H9 (cell line): ENCODE measurements around the gene RPS6KA1. TPM values are rescaled to one million over a fixed set of nuclear protein-coding genes. Genes with fewer than 3 reads are reported as not detected.

ENCODE experiments used
- DNase-seq: peaks from one replicate; pipeline ENCODE4 v3.0.0-alpha.2; 2017
- H2AFZ ChIP-seq: one replicate; pipeline ENCODE4 v1.6.1; 2013; ENCODE audit warnings: mild to moderate bottlenecking, low read length, control low read depth, moderate library complexity
- H2AK5ac ChIP-seq: 2 replicates; pipeline ENCODE4 v1.6.1; 2013; ENCODE audit warnings: low read length, control low read depth, mixed read lengths; ENCODE audit not compliant: insufficient read length
- H2BK120ac ChIP-seq: one replicate; pipeline ENCODE4 v1.6.1; 2013; ENCODE audit warnings: low read depth, mild to moderate bottlenecking, low read length, control low read depth, inconsistent platforms; ENCODE audit not compliant: poor library complexity, severe bottlenecking
- H2BK12ac ChIP-seq: 2 replicates; pipeline ENCODE4 v1.6.1; 2013; ENCODE audit warnings: low read length, control low read depth, mixed read lengths, low read depth; ENCODE audit not compliant: insufficient read length
- H2BK15ac ChIP-seq: 2 replicates; pipeline ENCODE4 v1.6.1; 2013; ENCODE audit warnings: low read depth, low read length, control low read depth
- H2BK20ac ChIP-seq: one replicate; pipeline ENCODE4 v1.6.1; 2013; ENCODE audit warnings: low read depth, mild to moderate bottlenecking, low read length, control low read depth, inconsistent platforms; ENCODE audit not compliant: poor library complexity, severe bottlenecking
- H2BK5ac ChIP-seq: 2 replicates; pipeline ENCODE4 v1.6.1; 2013; ENCODE audit warnings: low read length, control low read depth, mixed read lengths; ENCODE audit not compliant: insufficient read length
- H3K14ac ChIP-seq: 2 replicates; pipeline ENCODE4 v1.6.1; 2013; ENCODE audit warnings: low read length, control low read depth; ENCODE audit not compliant: insufficient read depth
- H3K18ac ChIP-seq: 2 replicates; pipeline ENCODE4 v1.6.1; 2013; ENCODE audit warnings: low read depth, mild to moderate bottlenecking, mixed read lengths, low read length, control low read depth; ENCODE audit not compliant: insufficient read length
- H3K23ac ChIP-seq: 2 replicates; pipeline ENCODE4 v1.6.1; 2013; ENCODE audit warnings: low read length, control low read depth, mixed read lengths, low read depth; ENCODE audit not compliant: insufficient read length
- H3K23me2 ChIP-seq: 2 replicates; pipeline ENCODE4 v1.6.1; 2013; ENCODE audit warnings: low read depth, mild to moderate bottlenecking, mixed read lengths, low read length, control low read depth; ENCODE audit not compliant: insufficient read length, poor library complexity, severe bottlenecking
- H3K27ac ChIP-seq: 2 replicates; pipeline ENCODE4 v1.5.1; 2013; ENCODE audit warnings: low read length, control low read depth, mixed read lengths, low read depth; ENCODE audit not compliant: insufficient read length
- H3K27me3 ChIP-seq: 2 replicates; pipeline ENCODE4 v1.6.1; 2013; ENCODE audit warnings: low read length, control low read depth, inconsistent platforms; ENCODE audit not compliant: insufficient read depth
- H3K4ac ChIP-seq: 2 replicates; pipeline ENCODE4 v1.6.1; 2013; ENCODE audit warnings: low read depth, mild to moderate bottlenecking, control low read depth, inconsistent platforms, low read length, moderate library complexity
- H3K4me1 ChIP-seq: 2 replicates; pipeline ENCODE4 v1.6.1; 2013; ENCODE audit warnings: low read length, control low read depth, inconsistent platforms; ENCODE audit not compliant: insufficient read depth
- H3K4me2 ChIP-seq: 2 replicates; pipeline ENCODE4 v1.6.1; 2013; ENCODE audit warnings: low read length, control low read depth, mixed read lengths; ENCODE audit not compliant: insufficient read length, insufficient read depth
- H3K56ac ChIP-seq: 2 replicates; pipeline ENCODE4 v1.6.1; 2013; ENCODE audit warnings: low read depth, mild to moderate bottlenecking, mixed read lengths, low read length, control low read depth; ENCODE audit not compliant: insufficient read length
- H3K79me1 ChIP-seq: 2 replicates; pipeline ENCODE4 v1.6.1; 2013; ENCODE audit warnings: low read depth, mild to moderate bottlenecking, moderate library complexity, low read length, control low read depth, inconsistent platforms; ENCODE audit not compliant: insufficient read depth, poor library complexity, severe bottlenecking
- H3K79me2 ChIP-seq: 2 replicates; pipeline ENCODE4 v1.6.1; 2013; ENCODE audit warnings: low read length, control low read depth, inconsistent platforms; ENCODE audit not compliant: insufficient read depth
- H3K9ac ChIP-seq: 2 replicates; pipeline ENCODE4 v1.6.1; 2013; ENCODE audit warnings: low read length, control low read depth, mixed read lengths; ENCODE audit not compliant: insufficient read length; ENCODE audit errors: extremely low read depth
- H3K9me3 ChIP-seq: one replicate; pipeline ENCODE4 v1.6.1; 2013; ENCODE audit warnings: low read depth, low read length, inconsistent platforms; ENCODE audit not compliant: control insufficient read depth
- H3T11ph ChIP-seq: one replicate; pipeline ENCODE4 v1.6.1; 2013; ENCODE audit warnings: mild to moderate bottlenecking, low read length, control low read depth, inconsistent platforms
- H4K20me1 ChIP-seq: one replicate; pipeline ENCODE4 v1.6.1; 2013; ENCODE audit not compliant: control insufficient read depth, insufficient read length, insufficient read depth
- H4K5ac ChIP-seq: 2 replicates; pipeline ENCODE4 v1.6.1; 2013; ENCODE audit warnings: low read depth, mild to moderate bottlenecking, mixed read lengths, low read length, control low read depth; ENCODE audit not compliant: insufficient read length
- H4K8ac ChIP-seq: replicated peaks from 2 replicates; pipeline ENCODE4 v1.6.1; 2013; ENCODE audit warnings: low read length, control low read depth, mixed read lengths, low read depth; ENCODE audit not compliant: insufficient read length
- H4K91ac ChIP-seq: 2 replicates; pipeline ENCODE4 v1.6.1; 2013; ENCODE audit warnings: low read depth, mild to moderate bottlenecking, moderate library complexity, mixed read lengths, low read length, control low read depth; ENCODE audit not compliant: insufficient read length
- H3K27ac Mint-ChIP-seq, 3 experiments: 2 replicates in 2 of 3; 3 replicates in 1 of 3; pipeline ENCODE4 v1.8.0; 2020 to 2021; ENCODE audit warnings: mixed read lengths in 3 of 3, mild to moderate bottlenecking in 1 of 3, moderate library complexity in 1 of 3
- H3K27me3 Mint-ChIP-seq: 2 replicates; pipeline ENCODE4 v1.8.0; 2021; ENCODE audit warnings: low read depth, mild to moderate bottlenecking, moderate library complexity, mixed read lengths
- H3K36me3 Mint-ChIP-seq, 3 experiments: 2 replicates in 2 of 3; 3 replicates in 1 of 3; pipeline ENCODE4 v1.8.0; 2020 to 2021; ENCODE audit warnings: low read depth in 3 of 3, mixed read lengths in 3 of 3; ENCODE audit not compliant: insufficient read depth in 1 of 3
- H3K4me1 Mint-ChIP-seq, 2 experiments: 2 replicates each; pipeline ENCODE4 v1.8.0; 2020; ENCODE audit warnings: mixed read lengths in 2 of 2
- H3K4me3 Mint-ChIP-seq, 2 experiments: 2 replicates in 1 of 2; 3 replicates in 1 of 2; pipeline ENCODE4 v1.8.0; 2020 to 2021; ENCODE audit warnings: mild to moderate bottlenecking in 2 of 2, mixed read lengths in 2 of 2, moderate library complexity in 1 of 2
- H3K9me3 Mint-ChIP-seq, 2 experiments: 2 replicates in 1 of 2; 3 replicates in 1 of 2; pipeline ENCODE4 v1.8.0; 2020; ENCODE audit warnings: mild to moderate bottlenecking in 2 of 2, mixed read lengths in 2 of 2, moderate library complexity in 1 of 2
- WGBS: extraction: QIAGEN DNeasy Blood & Tissue Kit; methylation state at CpG from one replicate; pipeline ENCODE4 v1.1.7; 2013; ENCODE audit warnings: missing lambda C conversion rate, low lambda C conversion rate, mixed read lengths; ENCODE audit not compliant: insufficient read length; ENCODE audit errors: extremely low coverage; 5-methylcytosine and 5-hydroxymethylcytosine counted together
- total RNA-seq: library from RNA; stranded (reverse); gene quantifications from 2 replicates; pipeline ENCODE4 v1.2.1, GENCODE V29; 2021
- TF ChIP-seq, protein P1 (sequence below): fragments of 200-600 bp; sonication (generic); conservative IDR thresholded peaks from 3 replicates; pipeline ENCODE4 v1.8.0; 2021; ENCODE audit warnings: antibody characterized with exemption, mild to moderate bottlenecking

RPS6KA1 gene
- total RNA-seq, 1 experiment from 2014 or later = 45.3 TPM

DNA sequence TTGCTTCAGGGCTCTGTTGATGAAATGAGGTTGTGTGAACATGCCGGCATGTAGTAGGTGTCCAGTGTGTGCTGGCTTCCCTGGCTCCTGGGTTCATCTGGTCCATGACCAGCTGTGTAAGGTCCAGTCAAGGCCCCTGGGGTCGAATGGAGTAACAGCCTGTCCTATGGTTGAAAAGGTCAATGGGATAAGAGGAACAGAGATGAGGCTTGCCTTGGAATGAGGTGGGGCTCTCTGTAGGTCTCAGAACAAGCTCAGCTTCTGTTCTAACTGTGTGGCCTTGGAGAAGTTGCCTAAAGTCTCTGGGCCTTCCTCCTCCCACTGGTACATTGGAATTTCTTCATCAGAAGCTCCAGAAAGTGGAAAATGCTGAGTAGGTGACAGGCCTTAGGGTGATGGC lies 26.6 kb downstream of the RPS6KA1 start:
- no peak overlapping the region for H3K18ac ChIP-seq
- no peaks in the 10 kb centered on the region for H3K27me3 ChIP-seq
- WGBS = no CpG with 5 or more reads among the region's 2 CpGs
- H3K23me2 ChIP-seq = no peaks in the 10 kb centered on the region
- no peak overlapping the region for H2BK12ac ChIP-seq
- Mint-ChIP-seq H3K27me3 (no peaks in the 10 kb centered on the region), H3K4me3 (no peak overlapping the region), H3K4me1 (no peaks in the 10 kb centered on the region), H3K36me3 (peaks cover 10 to 68% (median 63%) of the 10 kb centered on the region in 3 experiments), H3K9me3 (no peaks in the 10 kb centered on the region), H3K27ac (peak overlapping the region in 1 of 3 experiments; percentile 20; a peak in 1 of 7 replicates)
- TF ChIP-seq, protein P1, sequence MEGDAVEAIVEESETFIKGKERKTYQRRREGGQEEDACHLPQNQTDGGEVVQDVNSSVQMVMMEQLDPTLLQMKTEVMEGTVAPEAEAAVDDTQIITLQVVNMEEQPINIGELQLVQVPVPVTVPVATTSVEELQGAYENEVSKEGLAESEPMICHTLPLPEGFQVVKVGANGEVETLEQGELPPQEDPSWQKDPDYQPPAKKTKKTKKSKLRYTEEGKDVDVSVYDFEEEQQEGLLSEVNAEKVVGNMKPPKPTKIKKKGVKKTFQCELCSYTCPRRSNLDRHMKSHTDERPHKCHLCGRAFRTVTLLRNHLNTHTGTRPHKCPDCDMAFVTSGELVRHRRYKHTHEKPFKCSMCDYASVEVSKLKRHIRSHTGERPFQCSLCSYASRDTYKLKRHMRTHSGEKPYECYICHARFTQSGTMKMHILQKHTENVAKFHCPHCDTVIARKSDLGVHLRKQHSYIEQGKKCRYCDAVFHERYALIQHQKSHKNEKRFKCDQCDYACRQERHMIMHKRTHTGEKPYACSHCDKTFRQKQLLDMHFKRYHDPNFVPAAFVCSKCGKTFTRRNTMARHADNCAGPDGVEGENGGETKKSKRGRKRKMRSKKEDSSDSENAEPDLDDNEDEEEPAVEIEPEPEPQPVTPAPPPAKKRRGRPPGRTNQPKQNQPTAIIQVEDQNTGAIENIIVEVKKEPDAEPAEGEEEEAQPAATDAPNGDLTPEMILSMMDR = no peak
- H3T11ph ChIP-seq = no peak overlapping the region
- H2BK15ac ChIP-seq = no peak overlapping the region
- no peak for DNase-seq
- H4K5ac ChIP-seq = no peak overlapping the region
- no peak overlapping the region for H3K4me2 ChIP-seq
- no peak overlapping the region for H2AFZ ChIP-seq
- H3K4ac ChIP-seq = no peak overlapping the region
- no peak overlapping the region for H4K91ac ChIP-seq
- H2BK120ac ChIP-seq = no peak overlapping the region
- H4K8ac ChIP-seq = no peak overlapping the region
- no peak overlapping the region for H2AK5ac ChIP-seq
- no peak overlapping the region for H3K56ac ChIP-seq
- no peak overlapping the region for H3K23ac ChIP-seq
- H3K4me1 ChIP-seq = no peaks in the 10 kb centered on the region
- H3K79me2 ChIP-seq = no peaks in the 10 kb centered on the region
- no peaks in the 10 kb centered on the region for H3K79me1 ChIP-seq
- no peak overlapping the region for H2BK5ac ChIP-seq
- no peak overlapping the region for H3K14ac ChIP-seq
- H3K9ac ChIP-seq = no peak overlapping the region
- no peak overlapping the region for H2BK20ac ChIP-seq
- no peak overlapping the region for H3K27ac ChIP-seq
- H4K20me1 ChIP-seq = no peaks in the 10 kb centered on the region
- H3K9me3 ChIP-seq = no peaks in the 10 kb centered on the region
